GM13976 (cell line): ENCODE data around the gene ZGPAT.
"Not testable (repeated sequence)": the region's sequence is repeated elsewhere in the genome, so short reads cannot be mapped to it uniquely, and the experiment has no call there.

Source experiments
- DNase-seq: peaks from one replicate; pipeline ENCODE4 v3.0.0; 2012; ENCODE audit warnings: low spot score
- CTCF ChIP-seq: IDR thresholded peaks from 2 replicates; pipeline ENCODE4 v1.5.1; 2012; ENCODE audit warnings: borderline replicate concordance, mild to moderate bottlenecking; ENCODE audit not compliant: insufficient read depth; ENCODE audit errors: extremely low read depth, missing control alignments, control extremely low read depth
- in situ Hi-C: fragments of 300-500 bp; cut with MboI; formaldehyde crosslinking; loops from one replicate; pipeline ENCODE4 v1.12.0; 2022; ENCODE audit warnings: low sequenced_read_pairs, mixed read lengths, inconsistent platforms; ENCODE audit not compliant: unreplicated experiment

Gene ZGPAT

GRCh38 chr20:63711085-63711645 lies 3.3 kb downstream of the ZGPAT start:
- DNase-seq = no peak
- in situ Hi-C loops = no loop called here
- TF ChIP-seq CTCF = no peak

GRCh38 chr20:63712191-63712590 lies 4.4 kb downstream of the ZGPAT start:
- no peak for TF ChIP-seq CTCF
- DNase-seq = no peak
- in situ Hi-C loops = no loop called here

- no peak for DNase-seq
- in situ Hi-C loops = no loop called here
- TF ChIP-seq CTCF = no peak
Observed at GRCh38 chr20:63714858-63715257, 7.0 kb downstream of the ZGPAT start.

- TF ChIP-seq CTCF = no peak
- in situ Hi-C loops = no loop called here
- no peak for DNase-seq
Observed at GRCh38 chr20:63718996-63719395, 11.2 kb downstream of the ZGPAT start.

- DNase-seq, in situ Hi-C loops: not testable (repeated sequence)
Observed at GRCh38 chr20:63722967-63723622, 15.3 kb downstream of the ZGPAT start.

- DNase-seq, in situ Hi-C loops: not testable (repeated sequence)
Observed at GRCh38 chr20:63730189-63730733, 22.4 kb downstream of the ZGPAT start.

- DNase-seq = no peak
Observed at GRCh38 chr20:63731410-63731809, 23.6 kb downstream of the ZGPAT start.

More at GRCh38 chr20:63731410-63731809, 23.6 kb downstream of the ZGPAT start:
- TF ChIP-seq CTCF = no peak
- in situ Hi-C loops = no loop called here
